Osteocyte (in vitro differentiated cells): ENCODE results near the gene CHST3. TPM values are rescaled to one million over a fixed set of nuclear protein-coding genes. Genes with fewer than 3 reads are reported as not detected.

Experiments
- DNase-seq: peaks from one replicate; pipeline ENCODE4 v3.0.0; 2021; ENCODE audit warnings: mixed read lengths; ENCODE audit not compliant: unreplicated experiment; ENCODE audit errors: extremely low spot score
- H3K27ac Mint-ChIP-seq: one replicate; pipeline ENCODE4 v1.8.0; 2021; ENCODE audit warnings: mild to moderate bottlenecking, mixed read lengths; ENCODE audit not compliant: unreplicated experiment
- H3K27me3 Mint-ChIP-seq: one replicate; pipeline ENCODE4 v1.8.0; 2021; ENCODE audit warnings: mixed read lengths; ENCODE audit not compliant: unreplicated experiment
- H3K36me3 Mint-ChIP-seq: one replicate; pipeline ENCODE4 v1.8.0; 2021; ENCODE audit warnings: mixed read lengths; ENCODE audit not compliant: unreplicated experiment
- H3K4me1 Mint-ChIP-seq: one replicate; pipeline ENCODE4 v1.8.0; 2021; ENCODE audit warnings: mixed read lengths; ENCODE audit not compliant: unreplicated experiment
- H3K4me3 Mint-ChIP-seq: one replicate; pipeline ENCODE4 v1.8.0; 2021; ENCODE audit warnings: mild to moderate bottlenecking, moderate library complexity, mixed read lengths; ENCODE audit not compliant: unreplicated experiment
- H3K9me3 Mint-ChIP-seq: one replicate; pipeline ENCODE4 v1.8.0; 2021; ENCODE audit warnings: mixed read lengths; ENCODE audit not compliant: unreplicated experiment
- total RNA-seq: library from RNA; stranded (reverse); gene quantifications from 2 replicates; pipeline ENCODE4 v1.2.1, GENCODE V29; 2021
- TF ChIP-seq, protein P1 (sequence below): fragments of 200-600 bp; sonication (generic); IDR thresholded peaks from 2 replicates; pipeline ENCODE4 v1.5.0; 2021; ENCODE audit warnings: antibody characterized with exemption, mild to moderate bottlenecking, moderate library complexity

Gene CHST3
- total RNA-seq, 1 donor from 2014 or later, result 35.0 TPM

DNA sequence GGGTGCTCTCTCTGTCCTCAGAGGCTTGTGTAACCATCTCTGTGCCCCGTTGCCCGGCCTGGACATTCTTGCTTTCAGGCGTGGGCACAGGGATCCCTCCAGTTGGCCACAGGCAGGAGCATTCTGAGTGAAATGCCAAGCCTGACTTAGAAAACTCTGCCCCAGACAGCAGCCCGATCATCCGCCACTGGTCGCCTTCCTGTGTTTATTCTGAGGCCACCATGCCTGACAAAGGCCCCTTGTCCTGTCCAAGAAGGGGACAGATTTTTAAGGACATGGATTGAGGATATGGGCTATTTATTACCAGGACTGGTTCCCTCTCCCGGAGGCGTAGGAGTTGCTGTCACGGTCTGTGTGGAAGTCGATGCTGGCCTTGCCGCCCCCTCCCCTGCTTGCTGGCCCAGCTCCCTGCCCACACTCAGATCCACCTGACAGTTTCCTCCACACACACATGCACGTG lies 69.9 kb downstream of the CHST3 start:
- peaks cover 8% of the 10 kb centered on the region for H3K4me1 Mint-ChIP-seq
- H3K27ac Mint-ChIP-seq, result no peak overlapping the region
- no peak overlapping the region for H3K4me3 Mint-ChIP-seq
- DNase-seq, result no peak
- TF ChIP-seq, protein P1, sequence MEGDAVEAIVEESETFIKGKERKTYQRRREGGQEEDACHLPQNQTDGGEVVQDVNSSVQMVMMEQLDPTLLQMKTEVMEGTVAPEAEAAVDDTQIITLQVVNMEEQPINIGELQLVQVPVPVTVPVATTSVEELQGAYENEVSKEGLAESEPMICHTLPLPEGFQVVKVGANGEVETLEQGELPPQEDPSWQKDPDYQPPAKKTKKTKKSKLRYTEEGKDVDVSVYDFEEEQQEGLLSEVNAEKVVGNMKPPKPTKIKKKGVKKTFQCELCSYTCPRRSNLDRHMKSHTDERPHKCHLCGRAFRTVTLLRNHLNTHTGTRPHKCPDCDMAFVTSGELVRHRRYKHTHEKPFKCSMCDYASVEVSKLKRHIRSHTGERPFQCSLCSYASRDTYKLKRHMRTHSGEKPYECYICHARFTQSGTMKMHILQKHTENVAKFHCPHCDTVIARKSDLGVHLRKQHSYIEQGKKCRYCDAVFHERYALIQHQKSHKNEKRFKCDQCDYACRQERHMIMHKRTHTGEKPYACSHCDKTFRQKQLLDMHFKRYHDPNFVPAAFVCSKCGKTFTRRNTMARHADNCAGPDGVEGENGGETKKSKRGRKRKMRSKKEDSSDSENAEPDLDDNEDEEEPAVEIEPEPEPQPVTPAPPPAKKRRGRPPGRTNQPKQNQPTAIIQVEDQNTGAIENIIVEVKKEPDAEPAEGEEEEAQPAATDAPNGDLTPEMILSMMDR, result no peak
- peaks cover 2% of the 10 kb centered on the region for H3K27me3 Mint-ChIP-seq
- no peaks in the 10 kb centered on the region for H3K9me3 Mint-ChIP-seq
- H3K36me3 Mint-ChIP-seq, result no peaks in the 10 kb centered on the region

DNA sequence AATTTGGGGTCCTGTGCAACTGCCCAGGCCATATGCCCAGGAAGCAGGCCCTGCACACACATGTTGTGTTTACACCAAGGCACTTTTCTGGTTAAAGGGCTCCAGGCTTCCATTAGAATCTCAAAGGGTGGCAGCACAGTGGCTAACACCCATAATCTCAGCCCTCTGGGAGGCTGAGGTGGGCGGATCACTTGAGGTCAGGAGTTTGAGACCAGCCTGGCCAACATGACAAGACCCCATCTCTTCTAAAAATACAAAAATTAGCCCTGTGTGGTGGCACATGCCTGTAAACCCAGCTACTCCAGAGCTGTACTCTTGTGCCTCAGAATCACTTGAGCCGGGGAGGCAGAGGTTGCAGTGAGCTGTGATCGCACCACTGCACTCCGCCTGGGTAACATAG lies 70.6 kb downstream of the CHST3 start:
- Mint-ChIP-seq H3K9me3 (no peaks in the 10 kb centered on the region), H3K4me1 (peaks cover 11% of the 10 kb centered on the region), H3K4me3 (no peak overlapping the region), H3K27me3 (peaks cover 2% of the 10 kb centered on the region), H3K36me3 (no peaks in the 10 kb centered on the region), H3K27ac (no peak overlapping the region)
- DNase-seq, result no peak
- TF ChIP-seq, protein P1, result no peak

DNA sequence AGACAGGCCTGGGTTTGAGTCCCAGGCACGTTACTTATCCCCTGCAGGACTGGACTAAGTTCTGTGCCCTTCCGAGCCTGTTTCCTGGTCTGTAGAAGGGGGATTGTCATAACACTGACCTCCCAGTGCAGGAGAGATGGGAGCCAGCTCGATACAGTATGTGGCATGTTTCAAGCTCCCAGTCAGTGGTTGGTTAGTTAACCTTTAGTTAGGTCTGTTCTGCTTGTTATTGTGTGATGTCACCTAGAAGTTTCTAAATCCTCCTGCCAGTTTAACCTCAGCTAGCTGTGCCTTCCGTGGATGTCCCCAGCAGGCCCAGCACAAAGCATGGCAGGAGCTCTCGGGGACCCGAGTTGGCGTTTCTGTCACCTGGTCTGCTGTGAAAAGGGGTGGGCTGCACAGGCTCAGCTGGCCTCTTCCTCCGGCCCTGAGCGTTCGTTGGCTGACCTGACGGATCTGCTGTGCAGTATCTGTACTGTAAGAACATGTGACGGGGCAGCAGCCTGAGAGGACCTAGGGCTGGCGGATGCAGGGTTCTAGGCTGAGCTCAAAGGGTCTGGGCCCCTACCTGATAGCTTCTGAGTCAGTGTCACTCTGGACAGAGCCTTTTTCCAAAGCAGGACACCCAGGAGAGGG lies 71.2 kb downstream of the CHST3 start:
- Mint-ChIP-seq H3K9me3 (no peaks in the 10 kb centered on the region), H3K4me3 (no peak overlapping the region), H3K27me3 (peaks cover 2% of the 10 kb centered on the region), H3K36me3 (no peaks in the 10 kb centered on the region), H3K4me1 (peaks cover 11% of the 10 kb centered on the region), H3K27ac (no peak overlapping the region)
- DNase-seq, result no peak
- TF ChIP-seq, protein P1, result no peak

DNA sequence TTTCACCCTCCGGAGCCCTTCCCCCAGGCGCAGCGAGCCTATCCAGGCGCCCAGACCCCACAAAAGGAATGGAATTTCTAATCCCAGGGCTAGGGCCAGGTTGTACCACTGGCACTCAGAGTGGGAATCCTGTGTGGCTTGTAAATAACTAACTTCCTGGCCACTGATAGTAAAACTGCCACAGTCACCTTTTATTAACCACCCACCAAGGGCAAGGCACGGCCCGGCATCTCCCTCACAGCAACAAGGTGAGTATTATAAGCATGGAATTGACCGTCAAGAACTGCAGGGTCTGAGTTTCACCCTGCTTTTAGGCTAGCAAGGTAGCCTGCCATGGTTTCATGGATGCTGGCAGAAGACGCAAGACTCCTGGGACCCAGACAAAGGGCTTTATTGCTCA lies 73.1 kb downstream of the CHST3 start:
- peaks cover 11% of the 10 kb centered on the region for H3K4me1 Mint-ChIP-seq
- H3K9me3 Mint-ChIP-seq, result no peaks in the 10 kb centered on the region
- H3K4me3 Mint-ChIP-seq, result no peak overlapping the region
- no peak overlapping the region for H3K27ac Mint-ChIP-seq
- H3K27me3 Mint-ChIP-seq, result no peaks in the 10 kb centered on the region
- DNase-seq, result no peak
- no peaks in the 10 kb centered on the region for H3K36me3 Mint-ChIP-seq
- TF ChIP-seq, protein P1, result no peak

DNA sequence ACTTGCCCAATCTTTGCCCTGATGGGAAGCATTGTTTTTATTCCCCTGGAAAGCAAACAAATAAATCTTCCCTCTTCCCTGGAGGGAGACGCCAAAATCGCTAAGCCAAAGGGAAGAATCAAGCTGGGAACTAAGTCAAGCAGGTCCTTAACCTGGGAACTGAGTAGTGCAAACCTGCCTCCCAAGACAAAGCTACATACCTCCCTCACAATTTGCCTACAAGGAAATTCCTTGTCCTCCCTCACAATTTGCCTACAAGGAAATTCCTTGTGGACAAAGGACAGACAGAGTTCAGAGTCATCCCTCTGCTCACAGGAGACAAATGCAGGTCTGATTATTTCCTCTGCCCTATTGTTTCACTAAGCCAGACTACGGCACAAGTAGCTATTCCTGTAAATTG lies 73.6 kb downstream of the CHST3 start:
- DNase-seq, result no peak

More for the DNA sequence above, 73.6 kb downstream of the CHST3 start:
- Mint-ChIP-seq H3K9me3 (no peaks in the 10 kb centered on the region), H3K27me3 (no peaks in the 10 kb centered on the region), H3K27ac (no peak overlapping the region), H3K4me3 (no peak overlapping the region), H3K4me1 (peaks cover 13% of the 10 kb centered on the region), H3K36me3 (no peaks in the 10 kb centered on the region)
- TF ChIP-seq, protein P1, result no peak
